Fibroblast of pulmonary artery (primary cell): ENCODE results near the gene PCGF1.

Source experiments
- DNase-seq: peaks from one replicate; pipeline ENCODE4 v3.0.0-alpha.2; 2010; ENCODE audit warnings: low read depth
- H3K4me3 ChIP-seq: replicated peaks from 2 replicates; pipeline ENCODE4 v1.5.1; 2011; ENCODE audit warnings: low read depth, mild to moderate bottlenecking, control low read depth, low read length, moderate library complexity
- CTCF ChIP-seq: IDR thresholded peaks from 2 replicates; pipeline ENCODE4 v1.5.1; 2011; ENCODE audit warnings: mild to moderate bottlenecking, control low read depth, low read length, inconsistent platforms; ENCODE audit errors: missing control alignments

Gene PCGF1

GRCh38 chr2:74501335-74502071 lies 6.0 kb downstream of the PCGF1 start:
- DNase-seq, result no peak
- peak overlapping the region; percentile 62 for H3K4me3 ChIP-seq
- no peak for TF ChIP-seq CTCF

- no peak for DNase-seq
- TF ChIP-seq CTCF, result no peak
- no peak overlapping the region for H3K4me3 ChIP-seq
Measured at GRCh38 chr2:74500578-74500946, 6.9 kb downstream of the PCGF1 start.

GRCh38 chr2:74499940-74500577 lies 7.4 kb downstream of the PCGF1 start:
- DNase-seq, result no peak
- TF ChIP-seq CTCF, result no peak
- no peak overlapping the region for H3K4me3 ChIP-seq

- H3K4me3 ChIP-seq, result peak within 1 kb of the TSS; percentile 40
- TF ChIP-seq CTCF, result no peak
- DNase-seq, result peak; percentile 20
Measured at GRCh38 chr2:74499267-74499939, 8.1 kb downstream of the PCGF1 start, which contains the start of gene LBX2. LBX2 (minus strand) TSS chr2:74499603; CDS start chr2:74499537, 66 bp downstream.

GRCh38 chr2:74498500-74499266 lies 8.8 kb downstream of the PCGF1 start:
- DNase-seq, result peak; percentile 23
- peak overlapping the region; percentile 40 for H3K4me3 ChIP-seq

More at GRCh38 chr2:74498500-74499266, 8.8 kb downstream of the PCGF1 start:
- TF ChIP-seq CTCF, result no peak
